HL-60 (cell line): ENCODE measurements around the gene SCN3A.

Experiments
- DNase-seq, 2 experiments: peaks; one replicate each; pipeline ENCODE4 v3.0.0-alpha.2; 2010 to 2020; ENCODE audit warnings: low read depth in 1 of 2, low spot score in 1 of 2
- H3K27ac ChIP-seq: fragments of 250-450 bp; sonication (Bioruptor Pico); replicated peaks from 2 replicates; pipeline ENCODE4 v1.5.1; 2020; ENCODE audit warnings: mild to moderate bottlenecking, moderate library complexity
- H3K27me3 ChIP-seq: fragments of 250-450 bp; sonication (Bioruptor Pico); 2 replicates; pipeline ENCODE4 v1.5.1; 2021; ENCODE audit warnings: mild to moderate bottlenecking, moderate library complexity; ENCODE audit not compliant: insufficient read depth, poor library complexity, severe bottlenecking
- H3K4me3 ChIP-seq: replicated peaks from 2 replicates; pipeline ENCODE4 v1.5.1; 2011; ENCODE audit warnings: mild to moderate bottlenecking, control low read depth, low read length; ENCODE audit not compliant: insufficient read depth
- CTCF ChIP-seq: IDR thresholded peaks from one replicate; pipeline ENCODE4 v1.5.1; 2011; ENCODE audit warnings: low read length, control low read depth, inconsistent platforms; ENCODE audit not compliant: insufficient read depth
- GABPA ChIP-seq: IDR thresholded peaks from 2 replicates; pipeline ENCODE4 v1.6.1; 2012; ENCODE audit warnings: low read depth
- POLR2AphosphoS5 ChIP-seq: IDR thresholded peaks from 2 replicates; pipeline ENCODE4 v1.6.1; 2012; ENCODE audit warnings: low read depth
- REST ChIP-seq: IDR thresholded peaks from 2 replicates; pipeline ENCODE4 v1.6.1; 2012; ENCODE audit warnings: low read depth; ENCODE audit not compliant: insufficient replicate concordance
- SPI1 ChIP-seq: IDR thresholded peaks from 2 replicates; pipeline ENCODE4 v1.6.1; 2012; ENCODE audit warnings: low read depth, mild to moderate bottlenecking, borderline replicate concordance

SCN3A gene

GRCh38 chr2:165064743-165065142, 139.1 kb downstream of the SCN3A start:
- Histone ChIP-seq H3K4me3 (no peak overlapping the region), H3K27me3 (no peaks in the 10 kb centered on the region), H3K27ac (no peak overlapping the region)
- TF ChIP-seq POLR2AphosphoS5 = no peak
- TF ChIP-seq CTCF = no peak
- no peak for DNase-seq

GRCh38 chr2:165060411-165060810, 143.4 kb downstream of the SCN3A start:
- Histone ChIP-seq H3K4me3 (no peak overlapping the region), H3K27ac (no peak overlapping the region), H3K27me3 (no peaks in the 10 kb centered on the region)
- TF ChIP-seq GABPA = no peak
- TF ChIP-seq SPI1 = no peak
- TF ChIP-seq POLR2AphosphoS5 = no peak
- TF ChIP-seq CTCF = no peak
- no peak for TF ChIP-seq REST
- no peak for DNase-seq

GRCh38 chr2:165058476-165059265, 145.2 kb downstream of the SCN3A start:
- no peaks in the 10 kb centered on the region for H3K27me3 ChIP-seq
- no peak overlapping the region for H3K4me3 ChIP-seq
- TF ChIP-seq GABPA (no peak), CTCF (no peak), POLR2AphosphoS5 (no peak), SPI1 (no peak), REST (no peak)
- no peak overlapping the region for H3K27ac ChIP-seq
- DNase-seq = no peak

- no peaks in the 10 kb centered on the region for H3K27me3 ChIP-seq
- no peak for TF ChIP-seq GABPA
- no peak for TF ChIP-seq CTCF
- TF ChIP-seq SPI1 = no peak
- TF ChIP-seq POLR2AphosphoS5 = no peak
- TF ChIP-seq REST = no peak
- no peak overlapping the region for H3K4me3 ChIP-seq
- no peak overlapping the region for H3K27ac ChIP-seq
- DNase-seq = no peak
Observed at GRCh38 chr2:165057931-165058330, 145.9 kb downstream of the SCN3A start.
